HL-60 (cell line): Measurements from ENCODE around the gene CAV1.

Experiments
- GABPA ChIP-seq: IDR thresholded peaks from 2 replicates; pipeline ENCODE4 v1.6.1; 2012; ENCODE audit warnings: low read depth
- REST ChIP-seq: IDR thresholded peaks from 2 replicates; pipeline ENCODE4 v1.6.1; 2012; ENCODE audit warnings: low read depth; ENCODE audit not compliant: insufficient replicate concordance
- SPI1 ChIP-seq: IDR thresholded peaks from 2 replicates; pipeline ENCODE4 v1.6.1; 2012; ENCODE audit warnings: low read depth, mild to moderate bottlenecking, borderline replicate concordance
- TF ChIP-seq, protein P1 (sequence below): IDR thresholded peaks from one replicate; pipeline ENCODE4 v1.5.1; 2011; ENCODE audit warnings: low read length, control low read depth, inconsistent platforms; ENCODE audit not compliant: insufficient read depth

DNA sequence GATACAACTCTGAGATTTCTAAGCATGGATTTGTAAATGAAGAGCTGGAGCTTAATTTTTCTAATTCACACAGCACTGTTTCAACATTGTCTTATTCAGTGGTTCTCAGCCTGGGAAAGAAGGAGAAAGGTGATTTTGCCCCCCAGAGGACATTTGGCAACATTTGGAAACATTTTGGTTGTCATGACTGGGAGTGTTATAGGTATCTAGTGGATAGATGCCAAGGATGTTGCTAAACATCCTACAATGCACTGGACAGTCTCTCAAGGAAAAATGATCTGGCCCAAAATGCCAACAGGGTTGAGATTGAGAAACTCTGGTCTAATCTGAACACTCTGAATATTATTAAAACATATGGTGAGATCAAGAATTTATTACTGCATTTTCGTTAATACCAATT lies 29.1 kb upstream of the CAV1 start:
- TF ChIP-seq, protein P1, sequence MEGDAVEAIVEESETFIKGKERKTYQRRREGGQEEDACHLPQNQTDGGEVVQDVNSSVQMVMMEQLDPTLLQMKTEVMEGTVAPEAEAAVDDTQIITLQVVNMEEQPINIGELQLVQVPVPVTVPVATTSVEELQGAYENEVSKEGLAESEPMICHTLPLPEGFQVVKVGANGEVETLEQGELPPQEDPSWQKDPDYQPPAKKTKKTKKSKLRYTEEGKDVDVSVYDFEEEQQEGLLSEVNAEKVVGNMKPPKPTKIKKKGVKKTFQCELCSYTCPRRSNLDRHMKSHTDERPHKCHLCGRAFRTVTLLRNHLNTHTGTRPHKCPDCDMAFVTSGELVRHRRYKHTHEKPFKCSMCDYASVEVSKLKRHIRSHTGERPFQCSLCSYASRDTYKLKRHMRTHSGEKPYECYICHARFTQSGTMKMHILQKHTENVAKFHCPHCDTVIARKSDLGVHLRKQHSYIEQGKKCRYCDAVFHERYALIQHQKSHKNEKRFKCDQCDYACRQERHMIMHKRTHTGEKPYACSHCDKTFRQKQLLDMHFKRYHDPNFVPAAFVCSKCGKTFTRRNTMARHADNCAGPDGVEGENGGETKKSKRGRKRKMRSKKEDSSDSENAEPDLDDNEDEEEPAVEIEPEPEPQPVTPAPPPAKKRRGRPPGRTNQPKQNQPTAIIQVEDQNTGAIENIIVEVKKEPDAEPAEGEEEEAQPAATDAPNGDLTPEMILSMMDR = no peak
- TF ChIP-seq REST (no peak), SPI1 (no peak), GABPA (no peak)
